H1 (cell line): ENCODE results near the gene TRIM24. TPM values are rescaled to one million over a fixed set of nuclear protein-coding genes. Genes with fewer than 3 reads are reported as not detected.

ENCODE experiments used
- CTCF ChIA-PET: fragments of 300-600 bp; sonication (Branson Sonifier 250); formaldehyde crosslinking; loops from one replicate; lab custom pipeline; 2021; ENCODE audit not compliant: partially characterized antibody; lab: Charles Lee
- POLR2A ChIA-PET: fragments of 300-600 bp; sonication (Branson Sonifier 250); formaldehyde crosslinking; loops from one replicate; lab custom pipeline; 2021; ENCODE audit warnings: inconsistent platforms; ENCODE audit not compliant: partially characterized antibody; lab: Charles Lee
- DNase-seq, 2 experiments: peaks; one replicate each; pipeline versions ENCODE4 v3.0.0 to v3.0.0-alpha.2; 2010 to 2022; ENCODE audit warnings: low spot score in 2 of 2, low read depth in 1 of 2, mixed read lengths in 1 of 2
- FAIRE-seq: peaks from 2 replicates; lab custom pipeline; 2011; peaks lifted over from hg19 to GRCh38; lab: Jason Lieb, UNC
- H2AFZ ChIP-seq: 2 replicates; pipeline ENCODE4 v1.8.1; 2012; ENCODE audit warnings: low read length, inconsistent platforms
- H2AK5ac ChIP-seq: 2 replicates; pipeline ENCODE4 v1.6.1; 2013; ENCODE audit warnings: low read depth, low read length
- H2BK120ac ChIP-seq: replicated peaks from 2 replicates; pipeline ENCODE3; 2013; ENCODE audit warnings: low read depth, low read length, inconsistent platforms
- H2BK12ac ChIP-seq: 2 replicates; pipeline ENCODE4 v1.6.1; 2013; ENCODE audit warnings: low read depth, low read length
- H2BK15ac ChIP-seq: 2 replicates; pipeline ENCODE4 v1.6.1; 2013; ENCODE audit warnings: low read length
- H2BK20ac ChIP-seq: 2 replicates; pipeline ENCODE4 v1.6.1; 2013; ENCODE audit warnings: low read length
- H2BK5ac ChIP-seq: 2 replicates; pipeline ENCODE4 v1.6.1; 2013; ENCODE audit warnings: low read depth, low read length
- H3K14ac ChIP-seq: 2 replicates; pipeline ENCODE4 v1.6.1; 2013; ENCODE audit warnings: inconsistent platforms; ENCODE audit not compliant: insufficient read length
- H3K18ac ChIP-seq: 2 replicates; pipeline ENCODE4 v1.6.1; 2013; ENCODE audit warnings: low read length; ENCODE audit errors: extremely low read depth
- H3K23ac ChIP-seq: 2 replicates; pipeline ENCODE4 v1.6.1; 2013; ENCODE audit warnings: inconsistent platforms; ENCODE audit not compliant: insufficient read length
- H3K23me2 ChIP-seq: 2 replicates; pipeline ENCODE4 v1.6.1; 2013; ENCODE audit warnings: low read depth, low read length
- H3K27ac ChIP-seq: 2 replicates; pipeline ENCODE4 v1.6.1; 2011; ENCODE audit warnings: low read depth, low read length, inconsistent platforms
- H3K27me3 ChIP-seq, 4 experiments: replicated peaks in 1 of 4; 1 replicate in 1 of 4; 2 replicates in 3 of 4; pipeline versions ENCODE4 v1.6.1 to v1.8.1; 2011 to 2013; ENCODE audit warnings: low read length in 3 of 4, mild to moderate bottlenecking in 3 of 4, inconsistent platforms in 2 of 4, mixed read lengths in 2 of 4, moderate library complexity in 1 of 4; ENCODE audit not compliant: control insufficient read depth in 3 of 4, insufficient read depth in 3 of 4; ENCODE audit errors: extremely low read depth in 1 of 4
- H3K36me3 ChIP-seq, 4 experiments: 2 replicates each; pipeline versions ENCODE4 v1.6.1 to v1.8.1; 2011 to 2013; ENCODE audit warnings: mild to moderate bottlenecking in 4 of 4, low read length in 3 of 4, moderate library complexity in 2 of 4, control low read depth in 1 of 4, inconsistent platforms in 1 of 4; ENCODE audit not compliant: insufficient read depth in 4 of 4, control insufficient read depth in 2 of 4
- H3K4ac ChIP-seq: replicated peaks from 2 replicates; pipeline ENCODE3; 2013; ENCODE audit warnings: low read length, low read depth, mixed read lengths, inconsistent platforms; ENCODE audit not compliant: insufficient read length
- H3K4me1 ChIP-seq, 4 experiments: replicated peaks in 1 of 4; 1 replicate in 1 of 4; 2 replicates in 3 of 4; pipeline versions ENCODE4 v1.6.1 to v1.8.1; 2011 to 2013; ENCODE audit warnings: low read length in 3 of 4, inconsistent platforms in 2 of 4, mixed read lengths in 1 of 4; ENCODE audit not compliant: insufficient read depth in 4 of 4, control insufficient read depth in 3 of 4
- H3K4me2 ChIP-seq, 2 experiments: 2 replicates each; pipeline versions ENCODE4 v1.6.1 to v1.8.1; 2011 to 2013; ENCODE audit warnings: low read depth in 2 of 2, low read length in 2 of 2, control low read depth in 1 of 2, inconsistent platforms in 1 of 2, mild to moderate bottlenecking in 1 of 2; ENCODE audit not compliant: insufficient read depth in 1 of 2
- H3K4me3 ChIP-seq, 4 experiments: fragments of 200-600, 300-600 bp in 1 of 4; sonication (generic), shearing (Covaris generic), sonication (Bioruptor Twin) in 1 of 4; 2 replicates each; pipeline versions ENCODE4 v1.5.1 to v1.8.1; 2011 to 2016; ENCODE audit warnings: low read length in 4 of 4, low read depth in 3 of 4, control low read depth in 2 of 4, inconsistent platforms in 2 of 4, mild to moderate bottlenecking in 2 of 4, mixed read lengths in 1 of 4, moderate library complexity in 1 of 4; ENCODE audit not compliant: insufficient read depth in 2 of 4; ENCODE audit errors: extremely low read depth in 1 of 4
- H3K56ac ChIP-seq: replicated peaks from 2 replicates; pipeline ENCODE3; 2013; ENCODE audit warnings: low read depth, mild to moderate bottlenecking, mixed read lengths, low read length, inconsistent platforms; ENCODE audit not compliant: insufficient read length
- H3K79me1 ChIP-seq: 2 replicates; pipeline ENCODE4 v1.6.1; 2013; ENCODE audit warnings: low read depth, low read length, control low read depth
- H3K79me2 ChIP-seq, 2 experiments: 2 replicates each; pipeline versions ENCODE4 v1.6.1 to v1.8.1; 2012 to 2013; ENCODE audit warnings: low read length in 2 of 2, mild to moderate bottlenecking in 2 of 2, inconsistent platforms in 1 of 2; ENCODE audit not compliant: insufficient read depth in 2 of 2, control insufficient read depth in 1 of 2
- H3K9ac ChIP-seq, 4 experiments: replicated peaks in 1 of 4; 1 replicate in 1 of 4; 2 replicates in 3 of 4; pipeline versions ENCODE4 v1.6.1 to v1.8.1; 2011 to 2013; ENCODE audit warnings: low read depth in 3 of 4, low read length in 3 of 4, control low read depth in 2 of 4, mild to moderate bottlenecking in 2 of 4, moderate library complexity in 2 of 4, inconsistent platforms in 1 of 4; ENCODE audit errors: extremely low read depth in 1 of 4
- H3K9me3 ChIP-seq, 2 experiments: 2 replicates each; pipeline versions ENCODE4 v1.6.1 to v1.8.1; 2012 to 2013; ENCODE audit warnings: mild to moderate bottlenecking in 2 of 2, moderate library complexity in 2 of 2, control low read depth in 1 of 2, inconsistent platforms in 1 of 2, low read depth in 1 of 2, low read length in 1 of 2, mixed read lengths in 1 of 2; ENCODE audit not compliant: insufficient read depth in 2 of 2
- H4K20me1 ChIP-seq, 2 experiments: replicated peaks in 1 of 2; 2 replicates each; pipeline versions ENCODE3 to v1.8.1; 2011 to 2013; ENCODE audit warnings: inconsistent platforms in 2 of 2, low read length in 2 of 2, mild to moderate bottlenecking in 1 of 2; ENCODE audit not compliant: insufficient read depth in 2 of 2, control insufficient read depth in 1 of 2
- H4K5ac ChIP-seq: 2 replicates; pipeline ENCODE4 v1.6.1; 2013; ENCODE audit warnings: low read length, low read depth, mixed read lengths, inconsistent platforms; ENCODE audit not compliant: insufficient read length
- H4K8ac ChIP-seq: 2 replicates; pipeline ENCODE4 v1.8.0; 2013; ENCODE audit warnings: mild to moderate bottlenecking, moderate library complexity, low read length, inconsistent platforms; ENCODE audit not compliant: insufficient read depth; ENCODE audit errors: extremely low read depth
- H4K91ac ChIP-seq: replicated peaks from 2 replicates; pipeline ENCODE3; 2013; ENCODE audit warnings: low read length, mixed read lengths, inconsistent platforms; ENCODE audit not compliant: insufficient read length
- CBX8 ChIP-seq: fragments of 300-800, 300-1000 bp; sonication (generic); IDR thresholded peaks from 2 replicates; pipeline ENCODE4 v1.7.1; 2016; ENCODE audit warnings: low read depth, low read length, borderline replicate concordance
- GTF2F1 ChIP-seq: IDR thresholded peaks from 2 replicates; pipeline ENCODE4 v1.6.1; 2012; ENCODE audit warnings: low read depth, low read length, improper control_type of control experiment, borderline replicate concordance
- HDAC2 ChIP-seq, 2 experiments: fragments of 300-600 bp in 1 of 2; sonication (generic) in 1 of 2; IDR thresholded peaks; 2 replicates each; pipeline ENCODE4 v1.6.1; 2011 to 2012; ENCODE audit warnings: low read depth in 2 of 2, low read length in 2 of 2, mild to moderate bottlenecking in 2 of 2, moderate library complexity in 2 of 2, borderline replicate concordance in 1 of 2, inconsistent platforms in 1 of 2
- JUN ChIP-seq: IDR thresholded peaks from 2 replicates; pipeline ENCODE4 v1.6.1; 2011; ENCODE audit warnings: low read depth, mild to moderate bottlenecking, improper control_type of control experiment, low read length
- KDM1A ChIP-seq: fragments of 200-600, 300-600 bp; sonication (generic); IDR thresholded peaks from 2 replicates; pipeline ENCODE4 v1.7.1; 2016; ENCODE audit warnings: mild to moderate bottlenecking, low read length, borderline replicate concordance
- KDM4A ChIP-seq: IDR thresholded peaks from one replicate; pipeline ENCODE4 v1.7.1; 2012; ENCODE audit warnings: low read depth, mild to moderate bottlenecking, moderate library complexity, low read length, inconsistent platforms; ENCODE audit not compliant: severe bottlenecking
- SP1 ChIP-seq: IDR thresholded peaks from 2 replicates; pipeline ENCODE4 v1.6.1; 2011; ENCODE audit warnings: low read depth, low read length
- SP2 ChIP-seq: IDR thresholded peaks from 2 replicates; pipeline ENCODE4 v1.6.1; 2012; ENCODE audit warnings: mild to moderate bottlenecking, low read length, inconsistent platforms
- SP4 ChIP-seq: IDR thresholded peaks from 2 replicates; pipeline ENCODE4 v1.6.1; 2012; ENCODE audit warnings: low read length, inconsistent platforms
- TCF12 ChIP-seq: IDR thresholded peaks from 2 replicates; pipeline ENCODE4 v1.6.1; 2011; ENCODE audit warnings: low read depth, mild to moderate bottlenecking, low read length
- WGBS, 2 experiments: shearing (Covaris generic) in 1 of 2; methylation state at CpG; one replicate each; pipeline versions ENCODE4 v1.1.6 to v1.1.7; 2013 to 2015; ENCODE audit warnings: low lambda C conversion rate in 2 of 2, mixed read lengths in 2 of 2, inconsistent platforms in 1 of 2, low coverage in 1 of 2, missing lambda C conversion rate in 1 of 2; ENCODE audit not compliant: insufficient replicate concordance in 2 of 2, insufficient coverage in 1 of 2, insufficient read length in 1 of 2; ENCODE audit errors: extremely low coverage in 1 of 2, missing lambda C conversion rate in 1 of 2; 5-methylcytosine and 5-hydroxymethylcytosine counted together
- polyA plus RNA-seq, 7 experiments: library from polyadenylated mRNA; depleted of rRNA in 3 of 7; stranded (reverse) in 5 of 7; unstranded in 2 of 7; fragments of >200 nt in 5 of 7; fragments of 200-250 nt in 2 of 7; gene quantifications; 1 replicate in 5 of 7; 2 replicates in 1 of 7; 4 replicates in 1 of 7; pipeline versions ENCODE4 v1.2.1 to v1.2.3, GENCODE V29; 2011 to 2013; ENCODE audit warnings: missing spikeins in 2 of 7, mixed read lengths in 2 of 7
- total RNA-seq: library from RNA; stranded (reverse); fragmentation: NEBNext Ultra II Directional; extraction: Animal tissue kit (Norgen Biotek cat#: 25700); gene quantifications from 2 replicates; pipeline ENCODE4 v1.2.1, GENCODE V29; 2021

The TRIM24 gene
- total and polyA plus RNA-seq, 2 of the 8 experiments (the other 6 are each of a cell fraction or from before 2014, with no cell fraction given) = 67.6 to 149 TPM

DNA sequence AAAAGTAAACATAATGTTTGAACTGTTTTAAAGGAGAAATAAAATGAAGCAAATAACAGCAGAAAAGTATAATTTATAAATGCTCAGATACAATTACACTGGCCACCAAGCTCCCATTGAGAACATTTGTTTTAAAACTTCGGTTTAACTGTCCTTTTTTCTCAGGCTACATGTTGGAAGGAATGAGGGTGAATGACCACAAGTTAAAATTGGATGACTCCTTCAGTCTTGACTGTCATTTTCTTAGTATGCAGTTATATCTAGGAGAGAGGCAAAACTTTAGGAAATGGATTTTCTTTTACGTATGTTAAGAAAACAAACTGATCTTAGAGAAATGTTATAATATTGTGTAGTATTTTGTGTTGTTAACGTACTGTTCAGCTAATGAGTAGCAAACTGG, 5.0 kb downstream of the TRIM24 start:
- POLR2A ChIA-PET = interaction anchor here (0.6 to 3.1 kb wide), 6 partner anchors 9 to 1019 kb away, joined by 3 to 17 read pairs (median 4); no protein-coding TSS in a partner anchor
- Histone ChIP-seq H2BK12ac (no peak overlapping the region), H3K4ac (no peak overlapping the region), H3K56ac (no peak overlapping the region), H3K4me3 (peak overlapping the region in 2 of 4 experiments; percentile 32 to 53; a peak in 3 of 8 replicates), H2BK120ac (no peak overlapping the region), H2AFZ (no peak overlapping the region), H3K4me1 (peaks cover 0 to 9% (median 0%) of the 10 kb centered on the region in 4 experiments; a peak in 4 of 7 replicates), H3K36me3 (peaks cover 0 to 53% (median 9%) of the 10 kb centered on the region in 4 experiments; a peak in 5 of 8 replicates), H3K9ac (no peak overlapping the region), H2BK15ac (no peak overlapping the region), H4K91ac (no peak overlapping the region), H3K23ac (no peak overlapping the region), H3K4me2 (peak overlapping the region; percentile 25 to 76; a peak in 3 of 4 replicates), H3K18ac (no peak overlapping the region), H2AK5ac (no peak overlapping the region), H3K79me2 (peaks cover 72 to 99% of the 10 kb centered on the region in 2 experiments), H3K27ac (no peak overlapping the region), H4K8ac (no peak overlapping the region), H3K79me1 (no peaks in the 10 kb centered on the region), H3K23me2 (peaks cover 2% of the 10 kb centered on the region; the same call in 1 of the 2 replicates), H4K5ac (no peak overlapping the region), H2BK5ac (no peak overlapping the region), H2BK20ac (no peak overlapping the region), H3K9me3 (peaks cover 0 to 3% of the 10 kb centered on the region in 2 experiments; a peak in 1 of 4 replicates), H4K20me1 (peaks cover 31 to 41% of the 10 kb centered on the region in 2 experiments), H3K14ac (no peak overlapping the region), H3K27me3 (no peaks in the 10 kb centered on the region)
- 90% methylated on average over 3 of the region's 3 CpGs; no CpG with 5 or more reads in 1 of the 2 experiments for WGBS, 2 experiments
- no peak for DNase-seq
- FAIRE-seq = no peak
- CTCF ChIA-PET = interaction anchor here (0.6 to 1.1 kb wide), 3 partner anchors 33 to 155 kb away, joined by 3 to 4 read pairs (median 3); no protein-coding TSS in a partner anchor
- TF ChIP-seq KDM1A = no peak
- no peak for TF ChIP-seq HDAC2 (IDR thresholded peaks at IDR 0.05; ENCODE audit: borderline replicate concordance in 1 of 2, low read depth in 2 of 2, low read length in 2 of 2)
- no peak for TF ChIP-seq SP1
- TF ChIP-seq JUN = no peak
- no peak for TF ChIP-seq SP2
- no peak for TF ChIP-seq KDM4A
- TF ChIP-seq TCF12 = no peak
- TF ChIP-seq CBX8 = no peak
- TF ChIP-seq SP4 = no peak
- TF ChIP-seq GTF2F1 = no peak
